Calu3 (cell line): Measurements from ENCODE around the gene KCND2. TPM values are rescaled to one million over a fixed set of nuclear protein-coding genes. Genes with fewer than 3 reads are reported as not detected.
"Not testable (repeated sequence)": the region's sequence is repeated elsewhere in the genome, so short reads cannot be mapped to it uniquely, and the experiment has no call there.

Source experiments
- BruUV-seq: library from RNA; stranded (reverse); fragments of 400-500 nt; replicated peaks from 2 replicates; lab custom pipeline; 2021; lab: Mats Ljungman, UMichigan
- CTCF ChIA-PET: fragments of 300-600 bp; sonication (Branson Sonifier 250); formaldehyde crosslinking; loops from one replicate; lab custom pipeline; 2022; ENCODE audit warnings: antibody characterized with exemption; lab: Charles Lee
- DNase-seq: peaks from one replicate; pipeline ENCODE4 v3.0.0; 2022
- H3K27ac Mint-ChIP-seq: one replicate; pipeline ENCODE4 v1.8.0; 2022; ENCODE audit warnings: mixed read lengths; ENCODE audit not compliant: unreplicated experiment
- H3K27me3 Mint-ChIP-seq: one replicate; pipeline ENCODE4 v1.8.0; 2022; ENCODE audit warnings: mixed read lengths; ENCODE audit not compliant: unreplicated experiment
- H3K36me3 Mint-ChIP-seq: one replicate; pipeline ENCODE4 v1.8.0; 2022; ENCODE audit warnings: mild to moderate bottlenecking, moderate library complexity, mixed read lengths; ENCODE audit not compliant: insufficient read depth, unreplicated experiment
- H3K4me1 Mint-ChIP-seq: one replicate; pipeline ENCODE4 v1.8.0; 2022; ENCODE audit warnings: mild to moderate bottlenecking, low read depth, mixed read lengths; ENCODE audit not compliant: unreplicated experiment
- H3K4me3 Mint-ChIP-seq: one replicate; pipeline ENCODE4 v1.8.0; 2022; ENCODE audit warnings: mild to moderate bottlenecking, low read depth, moderate library complexity, mixed read lengths; ENCODE audit not compliant: unreplicated experiment
- H3K9me3 Mint-ChIP-seq: one replicate; pipeline ENCODE4 v1.8.0; 2022; ENCODE audit warnings: low read depth, mixed read lengths; ENCODE audit not compliant: unreplicated experiment
- CTCF ChIP-seq: fragments of 200-600 bp; IDR thresholded peaks from one replicate; pipeline ENCODE4 v1.8.0; 2022; ENCODE audit warnings: antibody characterized with exemption; ENCODE audit not compliant: unreplicated experiment
- intact Hi-C: fragments of 100-400 bp; cut with micrococcal nuclease; formaldehyde crosslinking; loops from one replicate; pipeline ENCODE4 v1.10.0; 2022; ENCODE audit not compliant: unreplicated experiment
- total RNA-seq: library from RNA; stranded (reverse); gene quantifications from 2 replicates; pipeline ENCODE4 v1.2.3, GENCODE V29; 2022

Gene KCND2
- total RNA-seq, 1 experiment from 2014 or later, result 1.2 TPM

GRCh38 chr7:120760851-120761250 lies 487.9 kb downstream of the KCND2 start:
- Mint-ChIP-seq H3K27me3 (no peaks in the 10 kb centered on the region), H3K9me3 (no peaks in the 10 kb centered on the region), H3K4me1 (no peaks in the 10 kb centered on the region), H3K36me3 (no peaks in the 10 kb centered on the region), H3K27ac (no peak overlapping the region), H3K4me3 (no peak overlapping the region)
- intact Hi-C loops, result no loop called here
- CTCF ChIA-PET, result no interaction called here
- no peak for DNase-seq
- TF ChIP-seq CTCF, result no peak
- BruUV-seq, result no TSS peak

- CTCF ChIA-PET, result no interaction called here
- no peaks in the 10 kb centered on the region for H3K4me1 Mint-ChIP-seq
- no peak for DNase-seq
- no peaks in the 10 kb centered on the region for H3K27me3 Mint-ChIP-seq
- no peaks in the 10 kb centered on the region for H3K9me3 Mint-ChIP-seq
- H3K36me3 Mint-ChIP-seq, result no peaks in the 10 kb centered on the region
- TF ChIP-seq CTCF, result no peak
- intact Hi-C loops, result no loop called here
- no peak overlapping the region for H3K4me3 Mint-ChIP-seq
- no peak overlapping the region for H3K27ac Mint-ChIP-seq
- no TSS peak for BruUV-seq
Observed at GRCh38 chr7:120770206-120770605, 497.2 kb downstream of the KCND2 start.

GRCh38 chr7:120774481-120774880 lies 501.5 kb downstream of the KCND2 start:
- CTCF ChIA-PET, result interaction anchor here (1.6 kb wide), 1 partner anchor 49 kb away, joined by 3 read pairs; no protein-coding TSS in a partner anchor
- no peak for TF ChIP-seq CTCF
- intact Hi-C loops, result no loop called here
- Mint-ChIP-seq H3K27me3 (no peaks in the 10 kb centered on the region), H3K27ac (no peak overlapping the region), H3K9me3 (no peaks in the 10 kb centered on the region), H3K4me1 (no peaks in the 10 kb centered on the region), H3K36me3 (no peaks in the 10 kb centered on the region), H3K4me3 (no peak overlapping the region)
- no TSS peak for BruUV-seq
- no peak for DNase-seq

GRCh38 chr7:120775755-120776154 lies 502.8 kb downstream of the KCND2 start:
- no peak for TF ChIP-seq CTCF
- no peaks in the 10 kb centered on the region for H3K4me1 Mint-ChIP-seq
- H3K4me3 Mint-ChIP-seq, result no peak overlapping the region
- H3K9me3 Mint-ChIP-seq, result no peaks in the 10 kb centered on the region
- no peaks in the 10 kb centered on the region for H3K27me3 Mint-ChIP-seq
- intact Hi-C loops, result no loop called here
- no peak for DNase-seq
- no peak overlapping the region for H3K27ac Mint-ChIP-seq
- no peaks in the 10 kb centered on the region for H3K36me3 Mint-ChIP-seq
- CTCF ChIA-PET, result interaction anchor here (0.7 to 1.6 kb wide), 2 partner anchors 50 to 166 kb away, joined by 3 to 7 read pairs; no protein-coding TSS in a partner anchor
- BruUV-seq, result no TSS peak

GRCh38 chr7:120779078-120779477 lies 506.1 kb downstream of the KCND2 start:
- H3K9me3 Mint-ChIP-seq, H3K4me1 Mint-ChIP-seq, CTCF ChIA-PET, H3K4me3 Mint-ChIP-seq, H3K27ac Mint-ChIP-seq, DNase-seq, H3K27me3 Mint-ChIP-seq, BruUV-seq, H3K36me3 Mint-ChIP-seq, intact Hi-C loops: not testable (repeated sequence)

- H3K36me3 Mint-ChIP-seq, BruUV-seq, CTCF ChIA-PET, H3K27ac Mint-ChIP-seq, H3K4me1 Mint-ChIP-seq, H3K9me3 Mint-ChIP-seq, intact Hi-C loops, H3K4me3 Mint-ChIP-seq, DNase-seq, H3K27me3 Mint-ChIP-seq: not testable (repeated sequence)
Observed at GRCh38 chr7:120780451-120780850, 507.5 kb downstream of the KCND2 start.
